HepG2 (cell line): ENCODE measurements around the gene WDR47. TPM values are rescaled to one million over a fixed set of nuclear protein-coding genes. Genes with fewer than 3 reads are reported as not detected.

Experiments
- ATAC-seq: fragments of 200-7000 bp; cut with Tn5 transposase; 3 replicates; pipeline ENCODE4 v1.9.1; 2020; ENCODE audit warnings: mild to moderate bottlenecking, moderate library complexity
- Bru-seq: library from RNA; stranded (reverse); fragments of 400-500 nt; gene quantifications from one replicate; lab custom pipeline; 2021; lab: Mats Ljungman, UMichigan
- BruChase-seq, 2 experiments: library from RNA; stranded (reverse); fragments of 400-500 nt; gene quantifications; one replicate each; lab custom pipeline; 2021; lab: Mats Ljungman, UMichigan
- BruUV-seq: library from RNA; stranded (reverse); fragments of 400-500 nt; replicated peaks from 2 replicates; lab custom pipeline; 2021; lab: Mats Ljungman, UMichigan
- CTCF ChIA-PET: fragments of 300-600 bp; formaldehyde crosslinking; extraction: SDS; loops from one replicate; lab custom pipeline; 2021; ENCODE audit warnings: low total read pairs, inconsistent platforms, low intra/inter-chr PET ratio; lab: Yijun Ruan, JAX
- POLR2A ChIA-PET: fragments of 350-600 bp; sonication (Branson Sonifier 250); formaldehyde crosslinking; loops from one replicate; lab custom pipeline; 2020; ENCODE audit warnings: antibody characterized with exemption, inconsistent platforms; lab: Yijun Ruan, JAX
- DNase-seq: peaks from one replicate; pipeline ENCODE4 v3.0.0-alpha.2; 2015; ENCODE audit warnings: low spot score
- FAIRE-seq: peaks from 3 replicates; lab custom pipeline; 2011; peaks lifted over from hg19 to GRCh38; lab: Jason Lieb, UNC
- H2AFZ ChIP-seq: one replicate; pipeline ENCODE4 v1.6.1; 2011; ENCODE audit warnings: low read length, inconsistent platforms
- H3K27ac ChIP-seq: fragments of 300-600 bp; 3 replicates; pipeline ENCODE4 v1.8.0; 2011; ENCODE audit warnings: mixed run types, mild to moderate bottlenecking, mixed read lengths, low read length, inconsistent platforms; ENCODE audit not compliant: insufficient read depth; ENCODE audit errors: extremely low read length
- H3K27me3 ChIP-seq, 2 experiments: fragments of 200-600 bp in 1 of 2; 2 replicates in 1 of 2; 3 replicates in 1 of 2; pipeline versions ENCODE4 v1.6.0 to v1.8.0; 2011; ENCODE audit warnings: low read length in 2 of 2, mild to moderate bottlenecking in 2 of 2, moderate library complexity in 2 of 2, inconsistent platforms in 1 of 2; ENCODE audit not compliant: insufficient read depth in 2 of 2, control insufficient read depth in 1 of 2
- H3K36me3 ChIP-seq, 2 experiments: fragments of 200-600 bp in 1 of 2; replicated peaks in 1 of 2; 2 replicates in 1 of 2; 3 replicates in 1 of 2; pipeline versions ENCODE4 v1.5.1 to v1.8.0; 2011; ENCODE audit warnings: low read length in 2 of 2, inconsistent platforms in 1 of 2; ENCODE audit not compliant: insufficient read depth in 2 of 2, control insufficient read depth in 1 of 2
- H3K4me1 ChIP-seq: 2 replicates; pipeline ENCODE4 v1.5.1; 2012; ENCODE audit warnings: low read length, inconsistent platforms; ENCODE audit not compliant: insufficient read depth
- H3K4me2 ChIP-seq: 2 replicates; pipeline ENCODE4 v1.6.0; 2011; ENCODE audit warnings: low read depth, low read length, inconsistent platforms
- H3K4me3 ChIP-seq, 3 experiments: fragments of 200-600 bp in 1 of 3; sonication (generic), shearing (Covaris generic) in 1 of 3; replicated peaks in 1 of 3; 2 replicates each; pipeline ENCODE4 v1.5.1; 2011 to 2016; ENCODE audit warnings: low read length in 3 of 3, inconsistent platforms in 2 of 3, low read depth in 2 of 3, mild to moderate bottlenecking in 2 of 3, control low read depth in 1 of 3, mixed read lengths in 1 of 3; ENCODE audit not compliant: insufficient read depth in 1 of 3
- H3K79me2 ChIP-seq: one replicate; pipeline ENCODE4 v1.6.1; 2011; ENCODE audit warnings: low read length, inconsistent platforms; ENCODE audit not compliant: insufficient read depth
- H3K9ac ChIP-seq: 2 replicates; pipeline ENCODE4 v1.6.0; 2011; ENCODE audit warnings: mild to moderate bottlenecking, low read depth, low read length, inconsistent platforms; ENCODE audit not compliant: insufficient read depth
- H3K9me3 ChIP-seq: 2 replicates; pipeline ENCODE4 v1.5.1; 2012; ENCODE audit warnings: mild to moderate bottlenecking, low read length
- H4K20me1 ChIP-seq: 2 replicates; pipeline ENCODE4 v1.6.0; 2011; ENCODE audit warnings: inconsistent platforms, mild to moderate bottlenecking, low read length, moderate library complexity; ENCODE audit not compliant: insufficient read depth
- CREM ChIP-seq, 2 experiments: sonication (generic) in 1 of 2; formaldehyde crosslinking in 1 of 2; IDR thresholded peaks; 2 replicates each; pipeline versions ENCODE4 v1.4.0 to v1.6.1; 2016 to 2020; ENCODE audit warnings: antibody characterized with exemption in 1 of 2, mild to moderate bottlenecking in 1 of 2, missing genetic modification reagents in 1 of 2
- FOSL2 ChIP-seq: sonication (generic); formaldehyde crosslinking; IDR thresholded peaks from 2 replicates; pipeline ENCODE4 v1.4.0; 2020; ENCODE audit warnings: missing genetic modification reagents
- MXD4 ChIP-seq: IDR thresholded peaks from 2 replicates; pipeline ENCODE4 v1.6.1; 2016; ENCODE audit warnings: mild to moderate bottlenecking, missing biosample characterization, missing genetic modification reagents
- NFKB2 ChIP-seq: sonication (generic); formaldehyde crosslinking; IDR thresholded peaks from 2 replicates; pipeline ENCODE4 v1.4.0; 2020; ENCODE audit warnings: missing genetic modification reagents, borderline replicate concordance
- ZFP1 ChIP-seq: IDR thresholded peaks from 2 replicates; pipeline ENCODE4 v1.6.1; 2016
- ZNF335 ChIP-seq: sonication (generic); formaldehyde crosslinking; IDR thresholded peaks from 2 replicates; pipeline ENCODE4 v1.4.0; 2020; ENCODE audit warnings: missing genetic modification reagents
- ZNF619 ChIP-seq: sonication (generic); formaldehyde crosslinking; IDR thresholded peaks from 2 replicates; pipeline ENCODE4 v1.4.0; 2020; ENCODE audit warnings: mild to moderate bottlenecking, missing genetic modification reagents
- ZNF720 ChIP-seq: sonication (generic); formaldehyde crosslinking; IDR thresholded peaks from 2 replicates; pipeline ENCODE4 v1.4.0; 2020; ENCODE audit warnings: missing genetic modification reagents
- WGBS: methylation state at CpG from one replicate; pipeline ENCODE4 v1.1.6; 2017; ENCODE audit warnings: low lambda C conversion rate; 5-methylcytosine and 5-hydroxymethylcytosine counted together
- in situ Hi-C: cut with HindIII; loops from 2 replicates; pipeline ENCODE4 v1.10.0; 2017; ENCODE audit warnings: low pct_unique_long_range_greater_than_20kb; ENCODE audit not compliant: extremely low pct_ligation_motif_present
- intact Hi-C: fragments of 100-400 bp; cut with micrococcal nuclease; formaldehyde crosslinking; loops from one replicate; pipeline ENCODE4 v1.10.0; 2022; ENCODE audit not compliant: unreplicated experiment
- long read RNA-seq, 2 experiments: library from RNA in 1 of 2; library from polyadenylated mRNA in 1 of 2; stranded (forward) in 1 of 2; unstranded in 1 of 2; transcript quantifications; one replicate each; pipeline ENCODE4 v2.0.0, GENCODE V29; 2019 to 2022
- polyA minus RNA-seq, 3 experiments: library from RNA; depleted of rRNA, polyadenylated mRNA; stranded (reverse); fragments of >200 nt; gene quantifications; 2 replicates each; pipeline ENCODE4 v1.2.3, GENCODE V29; 2011; ENCODE audit warnings: low replicate concordance in 1 of 3
- polyA plus RNA-seq, 8 experiments: library from polyadenylated mRNA; depleted of rRNA in 3 of 8; stranded (reverse) in 7 of 8; unstranded in 1 of 8; fragments of >200 nt; fragmentation: Illumina TruSeq in 4 of 8; extraction: Trizol in 4 of 8; gene quantifications; 2 replicates each; pipeline versions ENCODE4 v1.2.1 to v1.2.3, GENCODE V29; 2011 to 2016; ENCODE audit warnings: low read depth in 4 of 8, missing spikeins in 1 of 8, mixed read lengths in 1 of 8; ENCODE audit not compliant: insufficient read depth in 1 of 8
- total RNA-seq, 5 experiments: library from RNA; depleted of rRNA; stranded (reverse); fragments of >200 nt; fragmentation: Illumina TruSeq; extraction: Trizol; gene quantifications; 2 replicates each; pipeline ENCODE4 v1.2.3, GENCODE V29; 2016; ENCODE audit warnings: low read depth in 1 of 5
- TF ChIP-seq, protein P1 (sequence below): sonication (generic); formaldehyde crosslinking; IDR thresholded peaks from 2 replicates; pipeline ENCODE4 v1.8.0; 2022; ENCODE audit warnings: mild to moderate bottlenecking, missing genetic modification reagents; ENCODE audit not compliant: insufficient replicate concordance
- TF ChIP-seq, protein P2 (sequence below): sonication (generic); formaldehyde crosslinking; IDR thresholded peaks from 2 replicates; pipeline ENCODE4 v1.4.0; 2020; ENCODE audit warnings: missing genetic modification reagents, borderline replicate concordance
- TF ChIP-seq, protein P3 (sequence below): IDR thresholded peaks from 2 replicates; pipeline ENCODE4 v1.6.1; 2016; ENCODE audit warnings: missing biosample characterization, missing genetic modification reagents, low read depth

WDR47 gene
- total RNA-seq (2016; rRNA removed; fragmentation: Illumina TruSeq; extraction: Trizol), result 5.9 and 6.0 TPM in 2 replicates
- 2.0 and 2.2 TPM in 2 replicates for total RNA-seq (2016; cell fraction: cytosol; rRNA removed; fragmentation: Illumina TruSeq; extraction: Trizol; ENCODE audit: low read depth)
- total RNA-seq (2016; cell fraction: insoluble cytoplasmic fraction; rRNA removed; fragmentation: Illumina TruSeq; extraction: Trizol), result 5.5 and 7.3 TPM in 2 replicates
- total RNA-seq (2016; cell fraction: membrane; rRNA removed; fragmentation: Illumina TruSeq; extraction: Trizol), result 3.1 and 4.0 TPM in 2 replicates
- total RNA-seq (2016; cell fraction: nucleus; rRNA removed; fragmentation: Illumina TruSeq; extraction: Trizol), result 7.6 and 7.7 TPM in 2 replicates
- 3.7 and 4.3 TPM in 2 replicates for polyA plus RNA-seq (2011; rRNA removed)
- 1.7 and 2.7 TPM in 2 replicates for polyA plus RNA-seq (2011; cell fraction: cytosol; rRNA removed)
- polyA plus RNA-seq (2011; cell fraction: nucleus; rRNA removed), result 5.3 and 5.7 TPM in 2 replicates
- polyA plus RNA-seq (2012), result 3.1 and 3.2 TPM in 2 replicates
- polyA plus RNA-seq (2016; cell fraction: cytosol; fragmentation: Illumina TruSeq; extraction: Trizol; ENCODE audit: low read depth), result 0.14 and 0.19 TPM in 2 replicates
- polyA plus RNA-seq (2016; cell fraction: insoluble cytoplasmic fraction; fragmentation: Illumina TruSeq; extraction: Trizol; ENCODE audit: low read depth), result 4.0 and 4.5 TPM in 2 replicates
- polyA plus RNA-seq (2016; cell fraction: membrane; fragmentation: Illumina TruSeq; extraction: Trizol; ENCODE audit: low read depth), result 0.56 and 0.84 TPM in 2 replicates
- polyA plus RNA-seq (2016; cell fraction: nucleus; fragmentation: Illumina TruSeq; extraction: Trizol; ENCODE audit: insufficient read depth, low read depth), result 8.1 and 9.3 TPM in 2 replicates
- 3.0 and 7.0 TPM in 2 replicates for polyA minus RNA-seq (2011; rRNA and poly(A)+ RNA removed; ENCODE audit: low replicate concordance)
- 6.3 and 7.3 TPM in 2 replicates for polyA minus RNA-seq (2011; cell fraction: cytosol; rRNA and poly(A)+ RNA removed)
- polyA minus RNA-seq (2011; cell fraction: nucleus; rRNA and poly(A)+ RNA removed), result 8.0 and 10.6 TPM in 2 replicates
- Bru-seq, nascent RNA, result percentile 44 among the genes with signal in this experiment
- BruChase-seq, experiment 1, labeled RNA remaining after a 6-hour chase, result percentile 53 among the genes with signal in this experiment
- BruChase-seq, experiment 2, labeled RNA remaining after a 2-hour chase, result percentile 49 among the genes with signal in this experiment
- long read RNA-seq, experiment 1, result 0 reads
- long read RNA-seq, experiment 2, full-length matches to known transcripts, result 1 of 3 reads
- long read RNA-seq, experiment 2, partial matches to known transcripts, result 1 of 3 reads
- long read RNA-seq, experiment 2, other reads (novel, unspliced or antisense), result 1 of 3 reads

DNA sequence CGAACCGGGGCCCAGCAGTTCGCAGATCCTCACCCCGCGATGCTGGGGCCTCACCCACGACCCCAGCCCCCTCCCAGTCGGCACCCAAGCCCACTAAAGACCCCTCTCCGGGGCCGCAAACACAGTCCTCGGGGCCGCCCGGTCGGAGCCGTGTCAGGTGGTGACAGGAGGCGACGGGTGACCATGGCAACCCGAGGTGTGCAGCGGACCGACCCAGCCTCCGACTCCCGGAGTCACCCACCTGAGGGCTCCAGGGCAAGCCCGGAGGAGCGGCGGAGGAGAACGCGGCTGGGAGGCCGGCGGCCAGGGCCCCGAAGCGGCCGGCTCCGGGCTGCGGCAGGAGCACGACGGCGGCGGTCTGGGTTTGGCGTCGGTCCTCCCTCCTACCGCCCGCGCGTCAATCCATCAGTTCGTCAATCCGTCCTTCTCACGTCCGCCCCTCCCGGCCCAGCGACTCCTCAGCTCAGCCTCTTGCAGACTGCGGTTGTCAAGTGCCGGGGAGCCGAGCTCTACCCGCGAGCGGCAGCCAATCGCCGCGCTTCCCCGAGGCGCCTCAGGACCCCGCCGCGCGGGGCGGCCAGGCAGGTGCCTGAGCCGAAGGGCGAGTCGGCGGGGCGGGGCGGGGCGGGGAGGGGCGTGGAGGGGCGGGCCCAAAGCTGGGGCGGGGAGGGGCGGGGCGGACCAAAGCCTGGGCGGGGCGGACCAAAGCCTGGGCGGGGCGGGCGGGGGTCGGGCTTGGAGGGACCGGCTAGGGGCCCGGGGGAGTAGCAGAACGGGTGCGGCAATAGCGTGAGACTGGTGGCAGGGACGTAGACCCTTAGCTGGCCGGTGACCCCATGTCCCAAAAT is at the start of gene WDR47:
Gene WDR47 (minus strand): TSS at position 482 of the 848 bp plus-strand sequence. CDS start 18,590 bp downstream, outside the sequence.
- POLR2A ChIA-PET, result interaction anchor here (0.6 to 2.0 kb wide), 10 partner anchors 14 to 295 kb away, joined by 3 to 16 read pairs (median 4); partner anchors contain the start of genes CLCC1, STXBP3, TAF13 and TMEM167B
- Histone ChIP-seq H3K79me2 (peaks cover 7% of the 10 kb centered on the region), H3K9ac (peak within 1 kb of the TSS; percentile 74), H3K9me3 (no peaks in the 10 kb centered on the region), H3K4me2 (peak within 1 kb of the TSS; percentile 97), H3K4me3 (peak within 1 kb of the TSS; percentile 94 to 96 (median 95)), H4K20me1 (no peaks in the 10 kb centered on the region), H2AFZ (peak within 1 kb of the TSS; percentile 97), H3K4me1 (peaks cover 20% of the 10 kb centered on the region), H3K27ac (peak within 1 kb of the TSS; percentile 58), H3K27me3 (no peaks in the 10 kb centered on the region; a peak in 1 of 5 replicates), H3K36me3 (no peaks in the 10 kb centered on the region)
- CTCF ChIA-PET, result no interaction called here
- FAIRE-seq (no peak), ATAC-seq (peak; percentile 96), DNase-seq (peak; percentile 84)
- intact Hi-C loops (loop anchor here (2.0 kb wide), 1 partner anchor 79 kb away; the partner anchor contains the start of gene CLCC1), in situ Hi-C loops (no loop called here)
- no TSS peak for BruUV-seq
- WGBS, result 1% methylated on average over 27 of the region's 90 CpGs
- TF ChIP-seq, protein P1, sequence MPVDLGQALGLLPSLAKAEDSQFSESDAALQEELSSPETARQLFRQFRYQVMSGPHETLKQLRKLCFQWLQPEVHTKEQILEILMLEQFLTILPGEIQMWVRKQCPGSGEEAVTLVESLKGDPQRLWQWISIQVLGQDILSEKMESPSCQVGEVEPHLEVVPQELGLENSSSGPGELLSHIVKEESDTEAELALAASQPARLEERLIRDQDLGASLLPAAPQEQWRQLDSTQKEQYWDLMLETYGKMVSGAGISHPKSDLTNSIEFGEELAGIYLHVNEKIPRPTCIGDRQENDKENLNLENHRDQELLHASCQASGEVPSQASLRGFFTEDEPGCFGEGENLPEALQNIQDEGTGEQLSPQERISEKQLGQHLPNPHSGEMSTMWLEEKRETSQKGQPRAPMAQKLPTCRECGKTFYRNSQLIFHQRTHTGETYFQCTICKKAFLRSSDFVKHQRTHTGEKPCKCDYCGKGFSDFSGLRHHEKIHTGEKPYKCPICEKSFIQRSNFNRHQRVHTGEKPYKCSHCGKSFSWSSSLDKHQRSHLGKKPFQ (CRISPR knock-in tag), result no peak
- TF ChIP-seq ZNF619 (CRISPR knock-in tag) (no peak), NFKB2 (CRISPR knock-in tag) (peak; percentile 38; the same call in 1 of the 2 replicates), ZFP1 (no peak), ZNF720 (no peak), ZNF335 (CRISPR knock-in tag) (peak; percentile 99), CREM (IDR thresholded peaks at IDR 0.05) (no peak), CREM (CRISPR knock-in tag; IDR thresholded peaks at IDR 0.05) (no peak), FOSL2 (no peak), MXD4 (CRISPR knock-in tag) (peak; percentile 67; the same call in 1 of the 2 replicates)
- TF ChIP-seq, protein P2, sequence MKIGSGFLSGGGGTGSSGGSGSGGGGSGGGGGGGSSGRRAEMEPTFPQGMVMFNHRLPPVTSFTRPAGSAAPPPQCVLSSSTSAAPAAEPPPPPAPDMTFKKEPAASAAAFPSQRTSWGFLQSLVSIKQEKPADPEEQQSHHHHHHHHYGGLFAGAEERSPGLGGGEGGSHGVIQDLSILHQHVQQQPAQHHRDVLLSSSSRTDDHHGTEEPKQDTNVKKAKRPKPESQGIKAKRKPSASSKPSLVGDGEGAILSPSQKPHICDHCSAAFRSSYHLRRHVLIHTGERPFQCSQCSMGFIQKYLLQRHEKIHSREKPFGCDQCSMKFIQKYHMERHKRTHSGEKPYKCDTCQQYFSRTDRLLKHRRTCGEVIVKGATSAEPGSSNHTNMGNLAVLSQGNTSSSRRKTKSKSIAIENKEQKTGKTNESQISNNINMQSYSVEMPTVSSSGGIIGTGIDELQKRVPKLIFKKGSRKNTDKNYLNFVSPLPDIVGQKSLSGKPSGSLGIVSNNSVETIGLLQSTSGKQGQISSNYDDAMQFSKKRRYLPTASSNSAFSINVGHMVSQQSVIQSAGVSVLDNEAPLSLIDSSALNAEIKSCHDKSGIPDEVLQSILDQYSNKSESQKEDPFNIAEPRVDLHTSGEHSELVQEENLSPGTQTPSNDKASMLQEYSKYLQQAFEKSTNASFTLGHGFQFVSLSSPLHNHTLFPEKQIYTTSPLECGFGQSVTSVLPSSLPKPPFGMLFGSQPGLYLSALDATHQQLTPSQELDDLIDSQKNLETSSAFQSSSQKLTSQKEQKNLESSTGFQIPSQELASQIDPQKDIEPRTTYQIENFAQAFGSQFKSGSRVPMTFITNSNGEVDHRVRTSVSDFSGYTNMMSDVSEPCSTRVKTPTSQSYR, result no peak
- TF ChIP-seq, protein P3, sequence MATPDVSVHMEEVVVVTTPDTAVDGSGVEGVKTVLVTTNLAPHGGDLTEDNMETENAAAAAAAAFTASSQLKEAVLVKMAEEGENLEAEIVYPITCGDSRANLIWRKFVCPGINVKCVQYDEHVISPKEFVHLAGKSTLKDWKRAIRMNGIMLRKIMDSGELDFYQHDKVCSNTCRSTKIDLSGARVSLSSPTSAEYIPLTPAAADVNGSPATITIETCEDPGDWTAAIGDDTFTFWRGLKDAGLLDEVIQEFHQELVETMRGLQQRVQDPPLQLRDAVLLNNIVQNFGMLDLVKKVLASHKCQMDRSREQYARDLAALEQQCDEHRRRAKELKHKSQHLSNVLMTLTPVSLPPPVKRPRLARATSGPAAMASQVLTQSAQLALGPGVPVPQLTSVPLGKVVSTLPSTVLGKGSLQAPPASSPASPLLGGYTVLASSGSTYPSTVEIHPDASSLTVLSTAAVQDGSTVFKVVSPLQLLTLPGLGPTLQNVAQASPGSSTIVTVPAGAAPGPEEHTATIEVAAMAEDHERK (CRISPR knock-in tag), result no peak
